Liver (tissue), 3 donors: ENCODE measurements around the gene MDN1.

Source experiments
- ATF3 ChIP-seq: IDR thresholded peaks from 2 replicates; pipeline ENCODE4 v1.6.1; 2016; ENCODE audit warnings: antibody characterized with exemption
- CTCF ChIP-seq: fragments of 150-350 bp; IDR thresholded peaks from 2 replicates; pipeline ENCODE4 v1.5.1; 2017; ENCODE audit warnings: improper control_type of control experiment, low read depth, low read length; ENCODE audit not compliant: missing input control
- EGR1 ChIP-seq, 2 donors: IDR thresholded peaks; 2 replicates each; pipeline ENCODE4 v1.6.1; 2016 to 2018; ENCODE audit warnings: antibody characterized with exemption in 2 of 2, low read depth in 2 of 2
- FOXA1 ChIP-seq: IDR thresholded peaks from 2 replicates; pipeline ENCODE4 v1.6.1; 2016; ENCODE audit warnings: antibody characterized with exemption
- GABPA ChIP-seq, 2 donors: IDR thresholded peaks in 1 of 2; conservative IDR thresholded peaks in 1 of 2; 2 replicates each; pipeline ENCODE4 v1.6.1; 2016; ENCODE audit warnings: antibody characterized with exemption in 2 of 2, mild to moderate bottlenecking in 1 of 2, moderate library complexity in 1 of 2
- HNF4A ChIP-seq, 2 donors: conservative IDR thresholded peaks; 2 replicates each; pipeline ENCODE4 v1.6.1; 2016; ENCODE audit warnings: antibody characterized with exemption in 2 of 2, mild to moderate bottlenecking in 2 of 2
- HNF4G ChIP-seq: IDR thresholded peaks from 2 replicates; pipeline ENCODE4 v1.6.1; 2016; ENCODE audit warnings: antibody characterized with exemption
- JUND ChIP-seq, 2 donors: IDR thresholded peaks; 2 replicates each; pipeline ENCODE4 v1.6.1; 2016; ENCODE audit warnings: antibody characterized with exemption in 2 of 2
- NR2F2 ChIP-seq: IDR thresholded peaks from 2 replicates; pipeline ENCODE4 v1.6.1; 2016; ENCODE audit warnings: antibody characterized with exemption
- REST ChIP-seq: IDR thresholded peaks from 2 replicates; pipeline ENCODE4 v1.6.1; 2016; ENCODE audit warnings: antibody characterized with exemption, mild to moderate bottlenecking
- RXRA ChIP-seq, 2 donors: IDR thresholded peaks; 2 replicates each; pipeline ENCODE4 v1.6.1; 2017 to 2018; ENCODE audit warnings: antibody characterized with exemption in 2 of 2, mild to moderate bottlenecking in 1 of 2
- SP1 ChIP-seq: IDR thresholded peaks from 2 replicates; pipeline ENCODE4 v1.6.1; 2018; ENCODE audit warnings: antibody characterized with exemption, mild to moderate bottlenecking
- TAF1 ChIP-seq: conservative IDR thresholded peaks from 2 replicates; pipeline ENCODE4 v1.6.1; 2016; ENCODE audit warnings: antibody characterized with exemption, mild to moderate bottlenecking
- YY1 ChIP-seq: IDR thresholded peaks from 2 replicates; pipeline ENCODE4 v1.6.1; 2016; ENCODE audit warnings: antibody characterized with exemption, mild to moderate bottlenecking
- donor health status: healthy.
- donor health status: healthy.

GRCh38 chr6:89830170-89830809, 10.7 kb upstream of the MDN1 start:
- TF ChIP-seq CTCF, result no peak
- no peak for TF ChIP-seq SP1
- no peak for TF ChIP-seq JUND (IDR thresholded peaks at IDR 0.05)
- TF ChIP-seq YY1, result no peak
- no peak for TF ChIP-seq EGR1 (IDR thresholded peaks at IDR 0.05; ENCODE audit: low read depth in 2 of 2)
- TF ChIP-seq ATF3, result no peak
- no peak for TF ChIP-seq GABPA (IDR thresholded peaks at IDR 0.05 in 1 of 2, conservative IDR thresholded peaks at IDR 0.05 in 1 of 2)
- no peak for TF ChIP-seq HNF4G
- TF ChIP-seq RXRA (IDR thresholded peaks at IDR 0.05), result no peak
- TF ChIP-seq FOXA1, result no peak
- no peak for TF ChIP-seq TAF1
- TF ChIP-seq HNF4A (conservative IDR thresholded peaks at IDR 0.05), result no peak
- no peak for TF ChIP-seq NR2F2
- TF ChIP-seq REST, result no peak
